Progenitor cell of endocrine pancreas (in vitro differentiated cells): Measurements from ENCODE around the gene PLPP4. TPM values are rescaled to one million over a fixed set of nuclear protein-coding genes. Genes with fewer than 3 reads are reported as not detected.

Source experiments
- DNase-seq: peaks from one replicate; pipeline ENCODE4 v3.0.0; 2021; ENCODE audit warnings: low spot score; ENCODE audit not compliant: unreplicated experiment
- H3K27ac Mint-ChIP-seq: 2 replicates; pipeline ENCODE4 v1.8.0; 2021; ENCODE audit warnings: mild to moderate bottlenecking, moderate library complexity, mixed read lengths
- H3K27me3 Mint-ChIP-seq: 2 replicates; pipeline ENCODE4 v1.8.0; 2021; ENCODE audit warnings: mixed read lengths
- H3K36me3 Mint-ChIP-seq: 2 replicates; pipeline ENCODE4 v1.8.0; 2022; ENCODE audit warnings: mixed read lengths; ENCODE audit not compliant: insufficient read depth
- H3K4me1 Mint-ChIP-seq: 2 replicates; pipeline ENCODE4 v1.8.0; 2021; ENCODE audit warnings: low read depth, mixed read lengths
- H3K4me3 Mint-ChIP-seq: 2 replicates; pipeline ENCODE4 v1.8.0; 2021; ENCODE audit warnings: low read depth, mild to moderate bottlenecking, moderate library complexity, mixed read lengths
- H3K9me3 Mint-ChIP-seq: 2 replicates; pipeline ENCODE4 v1.8.0; 2021; ENCODE audit warnings: low read depth, mixed read lengths
- CTCF ChIP-seq: fragments of 200-600 bp; sonication (generic); IDR thresholded peaks from one replicate; pipeline ENCODE4 v1.5.0; 2021; ENCODE audit warnings: antibody characterized with exemption, mild to moderate bottlenecking; ENCODE audit not compliant: unreplicated experiment
- long read RNA-seq: library from polyadenylated mRNA; unstranded; transcript quantifications from one replicate; pipeline ENCODE4 v2.0.0, GENCODE V29; 2020
- total RNA-seq: library from RNA; stranded (reverse); gene quantifications from 2 replicates; pipeline ENCODE4 v1.2.1, GENCODE V29; 2021

The PLPP4 gene
- not detected in 2 replicates for total RNA-seq
- long read RNA-seq = 0 reads

GRCh38 chr10:120456626-120457430 is at the start of gene PLPP4:
Gene PLPP4 (plus strand): TSS chr10:120457227. CDS start chr10:120457306, 79 bp downstream.
- H3K27me3 Mint-ChIP-seq = peaks cover 82% of the 10 kb centered on the region
- peak; percentile 45 for DNase-seq
- H3K27ac Mint-ChIP-seq = no peak within 1 kb of the TSS
- peak within 1 kb of the TSS; percentile 83 for H3K4me3 Mint-ChIP-seq
- TF ChIP-seq CTCF = no peak
- peaks cover 8% of the 10 kb centered on the region for H3K4me1 Mint-ChIP-seq
- H3K9me3 Mint-ChIP-seq = no peaks in the 10 kb centered on the region
- H3K36me3 Mint-ChIP-seq = no peaks in the 10 kb centered on the region

- TF ChIP-seq CTCF = no peak
- Mint-ChIP-seq H3K27ac (no peak overlapping the region), H3K27me3 (peaks cover 9% of the 10 kb centered on the region), H3K36me3 (no peaks in the 10 kb centered on the region), H3K4me1 (no peaks in the 10 kb centered on the region), H3K9me3 (no peaks in the 10 kb centered on the region), H3K4me3 (no peak overlapping the region)
- DNase-seq = no peak
Observed at GRCh38 chr10:120409816-120410215, 47.2 kb upstream of the PLPP4 start.

- Mint-ChIP-seq H3K36me3 (no peaks in the 10 kb centered on the region), H3K4me3 (no peak overlapping the region), H3K4me1 (no peaks in the 10 kb centered on the region), H3K27ac (no peak overlapping the region), H3K9me3 (no peaks in the 10 kb centered on the region), H3K27me3 (peaks cover 2% of the 10 kb centered on the region)
- no peak for DNase-seq
- TF ChIP-seq CTCF = no peak
Observed at GRCh38 chr10:120414946-120415345, 42.1 kb upstream of the PLPP4 start.

GRCh38 chr10:120415709-120416330 is 41.2 kb upstream of the PLPP4 start:
- Mint-ChIP-seq H3K36me3 (no peaks in the 10 kb centered on the region), H3K27ac (no peak overlapping the region), H3K9me3 (no peaks in the 10 kb centered on the region), H3K4me3 (no peak overlapping the region), H3K27me3 (peaks cover 2% of the 10 kb centered on the region), H3K4me1 (no peaks in the 10 kb centered on the region)
- DNase-seq = no peak
- no peak for TF ChIP-seq CTCF

GRCh38 chr10:120420421-120420820 is 36.6 kb upstream of the PLPP4 start:
- H3K36me3 Mint-ChIP-seq = no peaks in the 10 kb centered on the region
- no peaks in the 10 kb centered on the region for H3K4me1 Mint-ChIP-seq
- H3K27ac Mint-ChIP-seq = no peak overlapping the region
- H3K9me3 Mint-ChIP-seq = peaks cover 4% of the 10 kb centered on the region
- H3K27me3 Mint-ChIP-seq = peaks cover 15% of the 10 kb centered on the region
- no peak for TF ChIP-seq CTCF
- no peak overlapping the region for H3K4me3 Mint-ChIP-seq
- DNase-seq = no peak
